Testis (tissue), 2 donors: Measurements from ENCODE around the gene MAPK8IP3.

Source experiments
- POLR2A ChIP-seq: fragments of 450-650 bp; IDR thresholded peaks from one replicate; pipeline ENCODE4 v1.6.1; 2017; ENCODE audit warnings: antibody characterized with exemption, mild to moderate bottlenecking, moderate library complexity
- TF ChIP-seq, protein P1 (sequence below), 3 experiments: fragments of 450-650 bp in 2 of 3; fragments of 200-600 bp in 1 of 3; sonication (generic) in 1 of 3; IDR thresholded peaks; one replicate each; pipeline ENCODE4 v1.5.1; 2016 to 2019; ENCODE audit warnings: antibody characterized with exemption in 3 of 3, mild to moderate bottlenecking in 2 of 3, moderate library complexity in 1 of 3

DNA sequence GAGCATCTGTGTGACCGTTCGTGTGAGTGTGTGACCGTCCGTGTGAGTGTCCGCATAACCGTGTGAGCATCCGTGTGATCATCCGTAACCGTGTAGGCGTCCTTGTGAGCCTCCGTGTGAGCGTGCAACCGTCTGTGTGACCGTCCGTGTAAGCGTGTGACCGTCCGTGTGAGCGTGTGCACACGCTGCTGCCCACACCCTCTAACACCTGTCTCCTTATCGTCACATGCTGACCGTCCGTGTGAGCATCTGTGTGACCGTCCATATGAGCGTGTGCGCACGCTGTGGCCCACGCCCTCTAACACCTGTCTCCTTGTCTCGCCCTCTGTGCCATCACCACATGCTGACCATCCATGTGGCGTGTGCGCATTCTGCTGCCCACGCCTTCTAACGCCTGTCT is 34.2 kb downstream of the MAPK8IP3 start:
- TF ChIP-seq, protein P1, sequence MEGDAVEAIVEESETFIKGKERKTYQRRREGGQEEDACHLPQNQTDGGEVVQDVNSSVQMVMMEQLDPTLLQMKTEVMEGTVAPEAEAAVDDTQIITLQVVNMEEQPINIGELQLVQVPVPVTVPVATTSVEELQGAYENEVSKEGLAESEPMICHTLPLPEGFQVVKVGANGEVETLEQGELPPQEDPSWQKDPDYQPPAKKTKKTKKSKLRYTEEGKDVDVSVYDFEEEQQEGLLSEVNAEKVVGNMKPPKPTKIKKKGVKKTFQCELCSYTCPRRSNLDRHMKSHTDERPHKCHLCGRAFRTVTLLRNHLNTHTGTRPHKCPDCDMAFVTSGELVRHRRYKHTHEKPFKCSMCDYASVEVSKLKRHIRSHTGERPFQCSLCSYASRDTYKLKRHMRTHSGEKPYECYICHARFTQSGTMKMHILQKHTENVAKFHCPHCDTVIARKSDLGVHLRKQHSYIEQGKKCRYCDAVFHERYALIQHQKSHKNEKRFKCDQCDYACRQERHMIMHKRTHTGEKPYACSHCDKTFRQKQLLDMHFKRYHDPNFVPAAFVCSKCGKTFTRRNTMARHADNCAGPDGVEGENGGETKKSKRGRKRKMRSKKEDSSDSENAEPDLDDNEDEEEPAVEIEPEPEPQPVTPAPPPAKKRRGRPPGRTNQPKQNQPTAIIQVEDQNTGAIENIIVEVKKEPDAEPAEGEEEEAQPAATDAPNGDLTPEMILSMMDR (IDR thresholded peaks at IDR 0.05), result no peak
- TF ChIP-seq POLR2A, result no peak
